Activated CD8-positive, alpha-beta T cell treated with anti-CD3 and anti-CD28 coated beads, Interleukin-2, amount 10 ng/mL, durations not matched to agents 7 days and 5 days (primary cell): Measurements from ENCODE around the gene NRG3. TPM values are rescaled to one million over a fixed set of nuclear protein-coding genes. Genes with fewer than 3 reads are reported as not detected.

ENCODE experiments used
- ATAC-seq: fragments of 150-1000 bp; cut with Tn5 transposase; one replicate; pipeline ENCODE4 v1.10.0; 2021; ENCODE audit warnings: moderate library complexity
- CTCF ChIA-PET: fragments of 350-600 bp; sonication (Branson Sonifier 250); formaldehyde crosslinking; loops from one replicate; lab custom pipeline; 2021; ENCODE audit warnings: antibody characterized with exemption; lab: Charles Lee
- POLR2A ChIA-PET: fragments of 350-600 bp; sonication (Branson Sonifier 250); formaldehyde crosslinking; loops from one replicate; lab custom pipeline; 2021; ENCODE audit warnings: antibody characterized with exemption; lab: Charles Lee
- DNase-seq: peaks from one replicate; pipeline ENCODE4 v3.0.0-alpha.2; 2020
- H3K27ac Mint-ChIP-seq: one replicate; pipeline ENCODE4 v1.8.0; 2021; ENCODE audit warnings: mild to moderate bottlenecking, mixed read lengths
- H3K27me3 Mint-ChIP-seq: one replicate; pipeline ENCODE4 v1.8.0; 2021; ENCODE audit warnings: low read depth, mixed read lengths
- H3K36me3 Mint-ChIP-seq: one replicate; pipeline ENCODE4 v1.8.0; 2021; ENCODE audit warnings: low read depth, mixed read lengths
- H3K4me1 Mint-ChIP-seq: one replicate; pipeline ENCODE4 v1.8.0; 2021; ENCODE audit warnings: low read depth, mixed read lengths
- H3K4me3 Mint-ChIP-seq: one replicate; pipeline ENCODE4 v1.8.0; 2021; ENCODE audit warnings: mild to moderate bottlenecking, mixed read lengths
- H3K9me3 Mint-ChIP-seq: one replicate; pipeline ENCODE4 v1.8.0; 2022; ENCODE audit warnings: mixed read lengths; ENCODE audit not compliant: insufficient read depth
- total RNA-seq, 2 experiments: library from RNA; stranded (reverse); gene quantifications; one replicate each; pipeline ENCODE4 v1.2.3, GENCODE V29; 2021

NRG3 gene
- total RNA-seq, 2 experiments from 2014 or later, result not detected

DNA sequence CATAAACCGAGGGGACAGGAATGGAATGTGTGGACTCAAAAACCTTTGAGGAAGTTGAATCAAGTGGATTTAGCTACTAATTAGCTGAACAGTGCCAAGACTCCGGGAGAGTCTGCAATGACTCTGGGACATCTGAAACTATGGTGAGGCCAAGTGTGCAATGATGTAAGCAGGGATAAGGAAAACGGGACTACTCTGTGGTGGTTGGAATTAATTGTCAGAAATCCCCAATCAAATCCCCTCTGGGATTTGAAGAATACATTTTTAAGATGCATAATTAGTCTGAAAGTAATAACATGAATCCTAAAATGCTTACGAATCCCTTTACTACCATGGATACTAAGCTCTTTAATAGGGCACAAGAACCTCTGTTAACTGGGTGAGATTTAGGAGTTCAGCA is 602.8 kb downstream of the NRG3 start:
- ChIA-PET POLR2A (no interaction called here), CTCF (no interaction called here)
- H3K36me3 Mint-ChIP-seq, result no peaks in the 10 kb centered on the region

DNA sequence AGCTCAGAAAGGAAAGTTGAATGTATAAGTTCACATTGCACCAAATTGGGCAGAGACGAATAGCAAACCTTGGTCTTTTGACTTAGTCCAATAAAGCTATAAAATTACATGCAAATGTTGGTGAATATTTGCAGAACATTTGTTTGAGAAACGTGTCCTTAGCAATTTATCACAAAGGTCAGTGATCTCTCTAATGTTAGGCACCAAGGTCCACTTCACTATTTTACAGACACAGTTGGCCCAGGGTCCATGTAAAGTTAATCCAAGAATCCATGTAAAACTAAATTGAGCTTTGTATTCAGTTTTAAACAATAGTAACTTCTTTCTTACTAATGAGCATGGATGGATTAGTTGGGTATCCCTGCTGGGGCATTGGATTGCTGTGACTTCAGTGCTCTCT is 617.7 kb downstream of the NRG3 start:
- Mint-ChIP-seq H3K4me1 (no peaks in the 10 kb centered on the region), H3K9me3 (peaks cover 7% of the 10 kb centered on the region), H3K36me3 (no peaks in the 10 kb centered on the region), H3K27ac (no peak overlapping the region), H3K27me3 (no peaks in the 10 kb centered on the region), H3K4me3 (no peak overlapping the region)
- no peak for ATAC-seq
- DNase-seq, result no peak
- POLR2A ChIA-PET, result no interaction called here
- CTCF ChIA-PET, result no interaction called here

More for the DNA sequence above, 602.8 kb downstream of the NRG3 start:
- DNase-seq (no peak), ATAC-seq (no peak)
- Mint-ChIP-seq H3K9me3 (peaks cover 20% of the 10 kb centered on the region), H3K27me3 (no peaks in the 10 kb centered on the region), H3K4me1 (no peaks in the 10 kb centered on the region), H3K27ac (no peak overlapping the region), H3K4me3 (no peak overlapping the region)

GRCh38 chr10:82496114-82496513 is 621.1 kb downstream of the NRG3 start:
- ChIA-PET POLR2A (no interaction called here), CTCF (no interaction called here)
- ATAC-seq (no peak), DNase-seq (no peak)
- Mint-ChIP-seq H3K27me3 (no peaks in the 10 kb centered on the region), H3K4me3 (no peak overlapping the region), H3K36me3 (no peaks in the 10 kb centered on the region), H3K9me3 (peaks cover 7% of the 10 kb centered on the region), H3K4me1 (no peaks in the 10 kb centered on the region), H3K27ac (no peak overlapping the region)

GRCh38 chr10:82497439-82497838 is 622.4 kb downstream of the NRG3 start:
- ChIA-PET POLR2A (no interaction called here), CTCF (no interaction called here)
- H3K36me3 Mint-ChIP-seq, result no peaks in the 10 kb centered on the region
- no peak overlapping the region for H3K27ac Mint-ChIP-seq
- ATAC-seq (no peak), DNase-seq (no peak)
- no peaks in the 10 kb centered on the region for H3K27me3 Mint-ChIP-seq
- H3K9me3 Mint-ChIP-seq, result peaks cover 5% of the 10 kb centered on the region
- no peak overlapping the region for H3K4me3 Mint-ChIP-seq
- no peaks in the 10 kb centered on the region for H3K4me1 Mint-ChIP-seq

DNA sequence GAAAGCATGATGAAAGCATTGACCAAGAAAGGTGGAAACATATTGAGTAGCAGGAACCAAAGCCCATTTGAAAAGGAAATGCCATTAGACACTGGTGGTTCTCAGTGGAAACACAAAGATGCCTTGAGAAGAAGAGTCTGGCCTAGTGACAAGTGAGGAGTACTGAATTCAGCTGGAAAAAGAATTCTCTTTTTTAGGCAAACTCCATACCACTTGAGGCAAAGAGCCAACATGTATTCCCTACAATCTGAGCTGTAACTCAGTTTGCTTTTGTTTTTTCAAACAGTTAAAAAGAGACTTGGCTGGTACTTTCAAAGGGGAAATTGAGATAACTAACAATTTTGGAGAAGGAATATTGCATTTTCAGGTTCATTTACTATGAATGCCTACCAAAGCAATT is 624.0 kb downstream of the NRG3 start:
- CTCF ChIA-PET, result no interaction called here
- no peaks in the 10 kb centered on the region for H3K4me1 Mint-ChIP-seq
- H3K27ac Mint-ChIP-seq, result no peak overlapping the region
- DNase-seq, result no peak
- no peak overlapping the region for H3K4me3 Mint-ChIP-seq
- no peaks in the 10 kb centered on the region for H3K36me3 Mint-ChIP-seq
- POLR2A ChIA-PET, result no interaction called here
- H3K9me3 Mint-ChIP-seq, result peaks cover 8% of the 10 kb centered on the region
- no peak for ATAC-seq
- H3K27me3 Mint-ChIP-seq, result no peaks in the 10 kb centered on the region

DNA sequence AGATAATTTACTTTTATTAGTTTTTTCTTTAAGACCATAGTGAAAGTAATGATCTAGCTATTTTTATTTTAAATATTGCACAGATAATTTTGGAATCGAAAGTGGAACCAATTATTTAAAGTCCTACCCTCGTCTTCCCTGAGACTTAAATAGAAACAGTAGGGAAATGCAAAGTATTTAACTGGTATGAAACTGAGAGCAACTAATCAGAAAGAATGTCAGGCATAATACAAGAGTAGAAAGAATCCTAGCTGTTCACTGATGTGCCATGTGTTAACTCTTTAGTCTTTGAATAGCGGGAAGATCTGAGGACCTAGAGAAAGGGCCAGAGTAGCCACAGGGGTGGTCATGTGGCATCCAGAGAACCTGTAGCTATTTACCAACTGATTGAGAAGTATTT is 630.0 kb downstream of the NRG3 start:
- ChIA-PET POLR2A (no interaction called here), CTCF (no interaction called here)
- Mint-ChIP-seq H3K27me3 (no peaks in the 10 kb centered on the region), H3K9me3 (peaks cover 6% of the 10 kb centered on the region), H3K4me3 (no peak overlapping the region), H3K27ac (no peak overlapping the region), H3K36me3 (no peaks in the 10 kb centered on the region), H3K4me1 (no peaks in the 10 kb centered on the region)
- ATAC-seq (no peak), DNase-seq (no peak)

DNA sequence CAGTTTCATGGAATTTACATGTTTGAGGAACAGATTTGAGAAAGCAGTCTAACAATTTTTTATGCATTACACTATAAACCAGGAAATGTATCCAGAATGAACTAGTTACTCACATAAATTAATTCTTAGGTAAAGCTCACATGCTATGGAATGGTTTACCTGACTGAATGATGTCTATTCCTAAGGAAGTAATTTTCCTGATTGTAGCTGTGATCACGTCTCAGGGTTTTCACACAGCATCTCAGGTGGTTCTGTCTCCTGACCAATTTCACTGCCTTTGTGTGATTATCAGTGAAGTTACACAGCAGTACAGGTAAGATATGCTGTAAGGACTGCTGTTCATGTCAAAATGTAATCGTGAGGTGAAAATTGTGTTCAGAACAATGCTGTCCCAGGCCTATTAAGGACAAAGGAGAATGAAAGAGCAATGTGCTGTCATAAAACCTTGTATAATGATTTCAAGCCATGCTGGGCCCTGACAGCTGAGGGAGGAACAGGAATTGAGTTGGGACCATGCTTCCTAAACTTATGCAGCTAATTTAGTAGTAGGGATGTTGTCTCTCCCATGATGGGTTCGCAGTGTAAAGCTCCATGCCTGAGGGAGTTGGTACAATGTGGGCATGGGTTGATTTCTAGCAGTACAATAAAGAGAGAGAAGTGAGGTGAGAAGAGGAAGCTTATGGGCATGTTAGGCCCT is 631.8 kb downstream of the NRG3 start:
- Mint-ChIP-seq H3K4me3 (no peak overlapping the region), H3K27me3 (no peaks in the 10 kb centered on the region), H3K27ac (no peak overlapping the region), H3K36me3 (no peaks in the 10 kb centered on the region), H3K4me1 (no peaks in the 10 kb centered on the region), H3K9me3 (peaks cover 10% of the 10 kb centered on the region)
- no peak for ATAC-seq
- POLR2A ChIA-PET, result no interaction called here
- CTCF ChIA-PET, result no interaction called here
- no peak for DNase-seq

- Mint-ChIP-seq H3K27me3 (no peaks in the 10 kb centered on the region), H3K4me3 (no peak overlapping the region), H3K27ac (no peak overlapping the region), H3K4me1 (no peaks in the 10 kb centered on the region), H3K36me3 (no peaks in the 10 kb centered on the region), H3K9me3 (peaks cover 5% of the 10 kb centered on the region)
- CTCF ChIA-PET, result no interaction called here
- ATAC-seq, result no peak
- DNase-seq, result no peak
- POLR2A ChIA-PET, result no interaction called here
These were observed 640.3 kb downstream of the NRG3 start for GRCh38 chr10:82515256-82515655.

DNA sequence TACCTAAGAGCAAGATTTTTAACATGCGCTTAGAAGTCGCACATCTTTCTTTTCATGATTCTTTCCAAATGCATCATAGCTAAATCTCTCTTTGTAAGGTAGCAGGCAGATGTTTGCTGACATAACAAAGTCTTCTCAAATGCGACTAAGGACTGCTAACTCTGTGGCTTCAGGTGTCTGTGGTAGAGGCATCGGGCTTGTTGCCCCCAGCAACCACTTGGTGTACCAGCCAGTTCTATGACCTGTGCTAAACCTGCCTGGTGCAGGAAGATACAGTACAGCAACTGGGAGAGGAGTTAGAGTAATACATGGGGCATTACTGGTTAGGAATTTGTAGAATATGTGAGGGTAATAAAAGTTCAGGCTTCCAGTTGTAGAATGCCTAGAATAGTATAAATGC is 654.1 kb downstream of the NRG3 start:
- CTCF ChIA-PET, result no interaction called here
- H3K4me1 Mint-ChIP-seq, result no peaks in the 10 kb centered on the region
- POLR2A ChIA-PET, result no interaction called here
- no peak overlapping the region for H3K4me3 Mint-ChIP-seq
- H3K27ac Mint-ChIP-seq, result no peak overlapping the region
- no peaks in the 10 kb centered on the region for H3K36me3 Mint-ChIP-seq
- ATAC-seq (no peak), DNase-seq (no peak)
- no peaks in the 10 kb centered on the region for H3K9me3 Mint-ChIP-seq
- H3K27me3 Mint-ChIP-seq, result no peaks in the 10 kb centered on the region

- no peak for DNase-seq
- peaks cover 5% of the 10 kb centered on the region for H3K9me3 Mint-ChIP-seq
- H3K36me3 Mint-ChIP-seq, result no peaks in the 10 kb centered on the region
- H3K27me3 Mint-ChIP-seq, result no peaks in the 10 kb centered on the region
- no peak overlapping the region for H3K27ac Mint-ChIP-seq
- no peak overlapping the region for H3K4me3 Mint-ChIP-seq
- ChIA-PET POLR2A (no interaction called here), CTCF (no interaction called here)
- no peak for ATAC-seq
- no peaks in the 10 kb centered on the region for H3K4me1 Mint-ChIP-seq
These were observed 660.5 kb downstream of the NRG3 start for GRCh38 chr10:82535457-82535856.

- ATAC-seq (no peak), DNase-seq (no peak)
- Mint-ChIP-seq H3K27me3 (no peaks in the 10 kb centered on the region), H3K36me3 (no peaks in the 10 kb centered on the region), H3K9me3 (peaks cover 5% of the 10 kb centered on the region), H3K4me3 (no peak overlapping the region), H3K27ac (no peak overlapping the region), H3K4me1 (no peaks in the 10 kb centered on the region)
- ChIA-PET CTCF (no interaction called here), POLR2A (no interaction called here)
These were observed 661.7 kb downstream of the NRG3 start for GRCh38 chr10:82536668-82537067.

DNA sequence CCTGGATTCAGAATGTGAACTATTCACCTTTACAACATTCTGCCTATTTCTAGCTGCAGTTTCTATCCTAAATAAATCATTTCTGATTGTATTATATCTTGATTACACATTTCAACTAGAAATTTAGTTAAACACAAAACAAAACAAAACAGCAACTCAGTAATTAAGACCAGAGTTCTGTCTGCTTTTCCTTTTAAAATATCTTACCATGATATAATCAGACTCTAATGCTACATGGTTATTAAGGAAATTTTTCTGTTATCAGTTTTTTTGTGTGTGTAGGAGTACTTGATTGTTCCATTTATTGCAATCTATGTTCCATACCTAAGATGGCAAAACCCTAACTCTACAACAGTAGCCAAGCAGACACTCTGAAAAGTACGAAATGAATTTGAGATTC is 663.3 kb downstream of the NRG3 start:
- ATAC-seq (no peak), DNase-seq (no peak)
- no peaks in the 10 kb centered on the region for H3K36me3 Mint-ChIP-seq
- CTCF ChIA-PET, result no interaction called here
- no peaks in the 10 kb centered on the region for H3K27me3 Mint-ChIP-seq
- no peak overlapping the region for H3K4me3 Mint-ChIP-seq
- peaks cover 5% of the 10 kb centered on the region for H3K9me3 Mint-ChIP-seq
- no peak overlapping the region for H3K27ac Mint-ChIP-seq
- POLR2A ChIA-PET, result no interaction called here
- no peaks in the 10 kb centered on the region for H3K4me1 Mint-ChIP-seq

DNA sequence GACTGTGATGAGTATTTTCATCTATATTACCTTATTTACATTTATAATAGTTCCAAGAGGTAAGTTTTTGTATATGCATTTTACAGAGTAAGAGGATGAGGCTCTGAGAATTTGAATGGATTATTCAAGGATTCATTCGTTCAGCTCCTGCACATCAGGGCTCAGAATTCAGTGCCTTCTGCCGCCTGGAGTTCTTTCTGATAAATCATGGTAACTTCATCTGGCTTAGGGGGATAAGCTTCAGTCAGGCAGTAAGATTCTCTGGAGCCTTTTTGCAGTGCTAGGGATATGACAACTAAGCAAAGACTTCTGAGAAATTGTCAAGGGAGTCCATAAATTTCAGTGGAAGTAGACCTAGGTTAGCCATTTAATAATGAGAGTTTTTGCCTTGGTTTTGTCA is 668.6 kb downstream of the NRG3 start:
- POLR2A ChIA-PET, result no interaction called here
- ATAC-seq, result no peak
- Mint-ChIP-seq H3K4me3 (no peak overlapping the region), H3K4me1 (no peaks in the 10 kb centered on the region), H3K27ac (no peak overlapping the region), H3K9me3 (no peaks in the 10 kb centered on the region), H3K27me3 (no peaks in the 10 kb centered on the region), H3K36me3 (no peaks in the 10 kb centered on the region)
- CTCF ChIA-PET, result no interaction called here
- DNase-seq, result no peak
